Heart left ventricle (tissue), 16 donors: ENCODE data around the gene PKNOX1. TPM values are rescaled to one million over a fixed set of nuclear protein-coding genes. Genes with fewer than 3 reads are reported as not detected.

Experiments used
- ATAC-seq, 4 donors: fragments of 200-7000 bp; cut with Tn5 transposase; one replicate each; pipeline ENCODE4 v1.9.1; 2020 to 2022; ENCODE audit warnings: moderate library complexity in 4 of 4, mild to moderate bottlenecking in 3 of 4, moderate number of reproducible peaks in 1 of 4
- DNase-seq, 5 donors: peaks; one replicate each; pipeline ENCODE4 v3.0.0-alpha.2; 2020
- H3K27ac ChIP-seq, 12 donors: fragments of 200-600 bp; sonication (generic) in 4 of 12; one replicate each; pipeline versions ENCODE4 v1.5.0 to v1.8.0; 2016 to 2022; ENCODE audit warnings: mild to moderate bottlenecking in 2 of 12
- H3K27me3 ChIP-seq, 9 donors: fragments of 200-600 bp; sonication (generic) in 2 of 9; one replicate each; pipeline versions ENCODE4 v1.5.1 to v1.8.0; 2016 to 2022; ENCODE audit warnings: mild to moderate bottlenecking in 3 of 9
- H3K36me3 ChIP-seq, 9 donors: fragments of 200-600 bp; sonication (generic) in 2 of 9; one replicate each; pipeline versions ENCODE4 v1.5.0 to v1.8.0; 2018 to 2022; ENCODE audit warnings: mild to moderate bottlenecking in 2 of 9
- H3K4me1 ChIP-seq, 12 donors: fragments of 200-600 bp; sonication (generic) in 4 of 12; one replicate each; pipeline versions ENCODE4 v1.5.0 to v1.8.0; 2016 to 2022; ENCODE audit warnings: mild to moderate bottlenecking in 3 of 12
- H3K4me3 ChIP-seq, 12 donors: fragments of 200-600 bp; sonication (generic) in 4 of 12; one replicate each; pipeline versions ENCODE4 v1.5.0 to v1.8.0; 2017 to 2022; ENCODE audit warnings: mild to moderate bottlenecking in 9 of 12, moderate library complexity in 4 of 12
- H3K9me3 ChIP-seq, 12 donors: fragments of 200-600 bp; sonication (generic) in 4 of 12; one replicate each; pipeline versions ENCODE4 v1.5.0 to v1.8.0; 2016 to 2022; ENCODE audit warnings: mild to moderate bottlenecking in 1 of 12
- POLR2A ChIP-seq, 2 donors: fragments of 450-650 bp; IDR thresholded peaks; one replicate each; pipeline ENCODE4 v1.6.1; 2017; ENCODE audit warnings: antibody characterized with exemption in 2 of 2, mild to moderate bottlenecking in 2 of 2, moderate library complexity in 2 of 2
- WGBS, 4 donors: extraction: QIAGEN DNeasy Blood & Tissue Kit in 2 of 4; methylation state at CpG; one replicate each; pipeline versions ENCODE4 v1.1.5 to v1.1.7; 2013 to 2018; 5-methylcytosine and 5-hydroxymethylcytosine counted together
- intact Hi-C, 10 donors: fragments of 100-400 bp; cut with DNase I; formaldehyde crosslinking; loops; one replicate each; pipeline versions ENCODE4 v1.11.1 to v1.14.2; 2022
- polyA plus RNA-seq, 2 donors: library from polyadenylated mRNA; stranded (reverse); fragments of 200-250 nt; gene quantifications; one replicate each; pipeline ENCODE4 v1.2.3, GENCODE V29; 2013
- total RNA-seq, 9 donors: library from RNA; depleted of rRNA in 2 of 9; stranded (reverse); fragments of >200 nt in 2 of 9; fragmentation: NEBNext Ultra II Directional in 3 of 9; extraction: Animal tissue kit (Norgen Biotek cat#: 25700) in 3 of 9; gene quantifications; one replicate each; pipeline versions ENCODE4 v1.1.0 to v1.2.4, GENCODE V29; 2016 to 2023
- TF ChIP-seq, protein P1 (sequence below), 12 donors: fragments of 200-600 bp; sonication (generic) in 4 of 12; IDR thresholded peaks; one replicate each; pipeline versions ENCODE4 v1.5.0 to v1.8.0; 2018 to 2022; ENCODE audit warnings: antibody characterized with exemption in 12 of 12, mild to moderate bottlenecking in 5 of 12
- donor health status: ischemic (EF 13 %, LVEDD 7.1; RV severe dilation, severe dysfunction).
- donor health status: healthy with polysubstance abuse.
- donor health status: DM: no; HTN: yes; CAD: no.
- donor health status: DM: no; HTN: no; CAD: no.
- donor health status: ischemic (EF 25% LVEDD 6.9; RV normal size, moderate dysfunction).
- donor health status: ischemic (EF 25% LVEDD 5.7; RV mildly dilated, moderate dysfunction).
- donor health status: healthy.
- donor health status: DM: yes; HTN: yes; CAD: no.
- donor health status: ischemic (EF 35%, LVEDD 5.7; RV mildly dilated, moderate dysfunction).
- donor health status: nonischemic (EF 11% LVEDD 7.7; RV severe dilation, severe dysfunction).
- donor health status: DM: yes; HTN: yes; CAD: no.
- donor health status: PGD.
- donor health status: ischemic (EF 29% LVEDD 5.4; RV normal size, mild dysfunction).
- donor health status: nonischemic (EF 23%, LVEDD 6.1; RV moderate dilation, normal function).

Gene PKNOX1
- total and polyA plus RNA-seq, 11 donors: 2.4 to 13.6 (median 7.6) TPM

DNA sequence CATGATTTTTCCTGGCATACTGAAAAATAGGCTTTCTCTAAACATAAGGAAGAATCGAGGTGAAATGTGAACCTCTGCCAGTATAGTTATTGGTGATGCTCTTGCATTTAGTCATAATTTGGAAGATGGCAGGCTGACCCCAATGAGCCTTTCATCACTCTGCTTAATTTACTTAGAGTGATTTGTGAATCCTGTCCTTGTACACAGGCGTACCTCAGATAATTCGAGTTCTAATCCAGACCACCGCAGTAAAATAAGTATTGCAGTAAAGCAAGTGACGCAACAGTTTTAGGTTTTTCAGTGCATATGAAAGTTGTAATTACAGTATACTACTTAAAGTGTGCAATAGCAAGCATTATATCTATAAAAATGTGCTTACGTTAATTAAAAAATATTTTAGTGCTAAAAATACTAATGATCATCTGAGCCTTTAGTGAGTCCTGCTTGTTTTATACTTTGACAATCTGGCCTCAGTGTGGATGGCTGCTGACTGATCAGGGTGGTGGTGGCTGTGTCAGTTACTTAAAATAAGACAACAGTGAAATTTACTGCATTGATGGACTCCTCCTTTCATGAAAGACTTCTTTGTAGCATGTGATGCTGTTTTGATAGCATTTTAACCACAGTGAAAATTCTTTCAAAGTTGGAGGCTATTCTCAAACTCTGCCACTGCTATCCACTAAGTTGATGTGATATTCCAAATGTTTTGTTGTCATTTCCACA lies 1.7 kb downstream of the PKNOX1 start:
- ATAC-seq: no peak
- Histone ChIP-seq H3K27me3 (no peaks in the 10 kb centered on the region), H3K9me3 (peaks cover 0 to 9% (median 0%) of the 10 kb centered on the region in 12 donors), H3K36me3 (peaks cover 0 to 10% (median 0%) of the 10 kb centered on the region in 9 donors), H3K4me1 (peaks cover 0 to 46% (median 15%) of the 10 kb centered on the region in 12 donors), H3K4me3 (peak overlapping the region; percentile 47 to 98 (median 82)), H3K27ac (peak overlapping the region; percentile 94 to 100 (median 98))
- TF ChIP-seq, protein P1, sequence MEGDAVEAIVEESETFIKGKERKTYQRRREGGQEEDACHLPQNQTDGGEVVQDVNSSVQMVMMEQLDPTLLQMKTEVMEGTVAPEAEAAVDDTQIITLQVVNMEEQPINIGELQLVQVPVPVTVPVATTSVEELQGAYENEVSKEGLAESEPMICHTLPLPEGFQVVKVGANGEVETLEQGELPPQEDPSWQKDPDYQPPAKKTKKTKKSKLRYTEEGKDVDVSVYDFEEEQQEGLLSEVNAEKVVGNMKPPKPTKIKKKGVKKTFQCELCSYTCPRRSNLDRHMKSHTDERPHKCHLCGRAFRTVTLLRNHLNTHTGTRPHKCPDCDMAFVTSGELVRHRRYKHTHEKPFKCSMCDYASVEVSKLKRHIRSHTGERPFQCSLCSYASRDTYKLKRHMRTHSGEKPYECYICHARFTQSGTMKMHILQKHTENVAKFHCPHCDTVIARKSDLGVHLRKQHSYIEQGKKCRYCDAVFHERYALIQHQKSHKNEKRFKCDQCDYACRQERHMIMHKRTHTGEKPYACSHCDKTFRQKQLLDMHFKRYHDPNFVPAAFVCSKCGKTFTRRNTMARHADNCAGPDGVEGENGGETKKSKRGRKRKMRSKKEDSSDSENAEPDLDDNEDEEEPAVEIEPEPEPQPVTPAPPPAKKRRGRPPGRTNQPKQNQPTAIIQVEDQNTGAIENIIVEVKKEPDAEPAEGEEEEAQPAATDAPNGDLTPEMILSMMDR (IDR thresholded peaks at IDR 0.05): no peak
- TF ChIP-seq POLR2A (IDR thresholded peaks at IDR 0.05): no peak
- no peak for DNase-seq
- 29 to 36% (median 32%) methylated on average over 6 of the region's 6 CpGs for WGBS, 4 donors
- intact Hi-C loops: loop anchor here in 4 of 10 donors (10.0 kb wide), 2 partner anchors 51 to 81 kb away; partner anchors contain the start of genes NDUFV3 (in 3 of the 4) and ERVH48-1 (in 1 of the 4)

- peaks cover 0 to 30% (median 18%) of the 10 kb centered on the region in 12 donors for H3K4me1 ChIP-seq
- ATAC-seq (peak in 2 of 4 donors; percentile 7 to 16), DNase-seq (no peak)
- H3K4me3 ChIP-seq: no peak overlapping the region
- H3K9me3 ChIP-seq: peaks cover 0 to 9% (median 0%) of the 10 kb centered on the region in 12 donors
- 75 to 83% (median 78%) methylated on average over 10 of the region's 10 CpGs for WGBS, 4 donors
- peaks cover 0 to 10% (median 0%) of the 10 kb centered on the region in 9 donors for H3K36me3 ChIP-seq
- TF ChIP-seq POLR2A (IDR thresholded peaks at IDR 0.05): no peak
- TF ChIP-seq, protein P1 (IDR thresholded peaks at IDR 0.05): no peak
- H3K27me3 ChIP-seq: no peaks in the 10 kb centered on the region
- H3K27ac ChIP-seq: peak overlapping the region in 1 of 12 donors; percentile 18
- intact Hi-C loops: no loop called here
These were observed 6.2 kb downstream of the PKNOX1 start for GRCh38 chr21:42980312-42981213.

DNA sequence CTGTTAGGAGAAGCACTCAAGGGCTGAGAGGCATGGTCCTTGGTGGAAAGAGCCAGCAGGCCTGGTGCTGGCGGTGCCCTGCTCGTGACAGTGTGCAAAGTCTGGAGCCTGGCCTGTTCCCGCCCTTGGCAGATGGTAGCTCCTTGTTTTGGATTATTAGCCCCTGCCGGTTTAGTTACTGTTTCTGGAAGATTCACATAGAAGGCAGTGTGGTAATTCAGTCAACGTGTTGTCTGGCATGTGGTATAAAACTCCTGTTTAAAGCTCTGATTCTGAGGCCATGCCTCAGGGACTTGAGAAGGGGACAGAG lies 6.8 kb downstream of the PKNOX1 start:
- no peak for DNase-seq
- Histone ChIP-seq H3K27ac (peak overlapping the region in 1 of 12 donors; percentile 18), H3K9me3 (peaks cover 0 to 9% (median 0%) of the 10 kb centered on the region in 12 donors), H3K27me3 (no peaks in the 10 kb centered on the region), H3K4me1 (peaks cover 0 to 25% (median 14%) of the 10 kb centered on the region in 12 donors), H3K36me3 (peaks cover 0 to 10% (median 0%) of the 10 kb centered on the region in 9 donors), H3K4me3 (no peak overlapping the region)
- peak; percentile 29 to 77 (median 46) for ATAC-seq
- WGBS, 4 donors: 65 to 79% (median 69%) methylated on average over 5 of the region's 5 CpGs
- TF ChIP-seq, protein P1 (IDR thresholded peaks at IDR 0.05): no peak
- TF ChIP-seq POLR2A (IDR thresholded peaks at IDR 0.05): no peak
- intact Hi-C loops: no loop called here

GRCh38 chr21:42981862-42982261 lies 7.5 kb downstream of the PKNOX1 start:
- WGBS, 4 donors: 96 to 100% (median 99%) methylated on average over 4 of the region's 4 CpGs
- H3K27ac ChIP-seq: no peak overlapping the region
- peak in 2 of 4 donors; percentile 33 to 36 for ATAC-seq

More at GRCh38 chr21:42981862-42982261, 7.5 kb downstream of the PKNOX1 start:
- Histone ChIP-seq H3K27me3 (no peaks in the 10 kb centered on the region), H3K9me3 (peaks cover 0 to 7% (median 0%) of the 10 kb centered on the region in 12 donors), H3K4me3 (no peak overlapping the region), H3K4me1 (peaks cover 0 to 18% (median 9%) of the 10 kb centered on the region in 12 donors), H3K36me3 (peaks cover 0 to 8% (median 0%) of the 10 kb centered on the region in 9 donors)
- intact Hi-C loops: no loop called here
- no peak for DNase-seq
- TF ChIP-seq, protein P1 (IDR thresholded peaks at IDR 0.05): no peak
- no peak for TF ChIP-seq POLR2A (IDR thresholded peaks at IDR 0.05)
